ENCODE measurements around the gene UCP3.

The UCP3 gene

DNA sequence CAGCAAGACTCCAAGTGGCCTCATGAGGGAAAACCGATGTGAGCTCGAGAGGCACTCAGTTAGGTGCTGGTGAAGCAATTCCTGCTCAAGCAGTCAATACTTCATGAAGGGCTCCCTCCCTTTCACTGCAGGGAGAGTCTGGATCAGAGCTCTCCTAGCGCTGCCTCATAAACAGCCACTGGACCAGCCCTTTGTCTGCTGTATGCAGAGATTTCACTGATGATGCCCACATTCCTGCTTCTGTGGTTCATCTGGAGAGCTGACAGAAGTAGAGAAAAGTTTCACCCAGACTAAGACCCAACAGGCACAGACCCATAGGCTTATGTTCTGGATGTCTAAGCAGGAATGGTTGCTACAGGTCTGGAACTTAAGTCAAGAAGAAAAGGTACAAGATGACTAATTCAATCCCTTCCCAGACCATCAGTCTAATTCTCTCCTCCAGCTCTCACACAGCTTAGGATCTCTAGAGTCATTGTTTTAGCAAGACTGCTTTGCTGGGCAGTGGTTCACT, 30.3 kb downstream of the UCP3 start:
- in situ Hi-C loops (cut with MboI; ENCODE audit: low sequenced_read_pairs): no loop called here

- in situ Hi-C loops (cut with MboI; ENCODE audit: low sequenced_read_pairs): no loop called here
These were observed 30.9 kb downstream of the UCP3 start for GRCh38 chr11:73977856-73978519.

GRCh38 chr11:73976451-73977151, 32.3 kb downstream of the UCP3 start:
- in situ Hi-C loops (cut with MboI; ENCODE audit: low sequenced_read_pairs): no loop called here

DNA sequence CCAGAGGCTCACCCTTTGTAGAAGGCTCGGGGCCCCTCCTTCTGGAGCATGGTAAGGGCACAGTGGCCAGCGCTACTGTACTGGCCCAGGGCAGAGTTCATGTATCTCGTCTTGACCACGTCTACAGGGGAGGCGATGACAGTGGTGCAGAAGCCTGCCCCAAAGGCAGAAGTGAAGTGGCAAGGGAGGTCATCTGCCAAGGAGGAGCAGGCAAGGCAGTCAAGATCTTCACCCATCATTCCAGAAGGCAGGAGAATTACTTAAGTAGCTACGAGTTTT, 33.5 kb downstream of the UCP3 start:
- in situ Hi-C loops (cut with MboI; ENCODE audit: low sequenced_read_pairs): no loop called here

- in situ Hi-C loops (cut with MboI; ENCODE audit: low sequenced_read_pairs): no loop called here
These were observed 34.0 kb downstream of the UCP3 start for GRCh38 chr11:73974604-73975478.

DNA sequence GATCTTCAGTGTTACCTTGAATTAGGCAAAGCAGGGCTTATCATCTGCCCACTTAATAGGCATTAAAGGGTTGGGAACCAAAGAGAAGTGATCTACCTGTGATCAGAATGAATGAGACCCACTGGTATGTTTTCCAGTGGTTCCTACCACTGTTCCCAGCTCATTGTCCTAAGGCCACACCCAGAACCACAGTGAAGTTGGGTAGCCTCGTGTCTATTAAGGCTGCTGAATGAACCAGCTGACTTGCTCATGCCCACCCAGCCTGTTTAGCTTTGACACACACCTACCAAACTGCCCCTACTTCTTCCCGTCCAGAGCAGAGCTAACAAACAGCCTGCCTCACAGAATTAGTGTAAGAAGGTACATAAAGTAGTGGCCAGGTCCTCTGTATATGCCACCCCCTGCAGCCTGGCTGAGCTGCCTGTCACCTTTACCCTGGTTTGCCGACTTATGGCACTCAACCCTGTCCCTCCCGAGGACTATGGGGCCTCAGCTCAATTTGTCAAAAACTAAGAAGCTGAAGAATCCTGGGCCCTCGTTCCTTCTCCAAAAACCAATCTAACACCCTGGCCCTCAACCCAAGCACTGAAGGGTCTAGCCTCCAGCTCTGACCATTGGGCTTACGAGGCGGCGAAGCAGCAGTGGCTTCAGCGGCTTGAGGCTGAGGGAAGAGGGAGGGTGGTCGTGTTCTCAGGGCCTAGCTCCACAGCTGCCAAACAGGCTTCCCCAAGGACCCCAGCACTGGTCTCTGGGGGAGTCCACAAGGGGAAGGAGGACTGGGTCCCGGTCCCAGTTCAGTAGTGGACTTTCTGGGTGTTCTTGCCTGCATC, 36.0 kb downstream of the UCP3 start:
- in situ Hi-C loops (cut with MboI; ENCODE audit: low sequenced_read_pairs): no loop called here

DNA sequence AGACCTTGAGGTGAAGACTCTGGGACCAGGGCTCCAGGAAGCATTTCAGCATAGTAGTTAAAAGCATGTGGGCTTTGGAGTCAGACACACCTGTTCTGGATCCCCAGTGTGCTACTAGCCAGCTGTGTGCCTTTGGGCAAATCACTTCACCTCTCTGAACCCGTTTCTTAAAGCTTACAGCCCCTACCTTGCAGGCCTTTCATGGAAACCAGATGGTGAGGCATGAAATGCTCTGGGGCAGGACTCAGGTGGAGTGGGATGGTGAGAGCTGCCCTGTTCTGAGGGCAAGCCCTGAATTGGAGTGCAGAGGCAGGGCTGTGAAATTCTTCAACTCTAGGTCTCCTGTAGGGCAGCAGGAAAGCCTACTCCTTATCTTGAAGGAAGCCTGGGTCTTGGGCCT, 36.7 kb downstream of the UCP3 start:
- in situ Hi-C loops (cut with MboI; ENCODE audit: low sequenced_read_pairs): no loop called here

DNA sequence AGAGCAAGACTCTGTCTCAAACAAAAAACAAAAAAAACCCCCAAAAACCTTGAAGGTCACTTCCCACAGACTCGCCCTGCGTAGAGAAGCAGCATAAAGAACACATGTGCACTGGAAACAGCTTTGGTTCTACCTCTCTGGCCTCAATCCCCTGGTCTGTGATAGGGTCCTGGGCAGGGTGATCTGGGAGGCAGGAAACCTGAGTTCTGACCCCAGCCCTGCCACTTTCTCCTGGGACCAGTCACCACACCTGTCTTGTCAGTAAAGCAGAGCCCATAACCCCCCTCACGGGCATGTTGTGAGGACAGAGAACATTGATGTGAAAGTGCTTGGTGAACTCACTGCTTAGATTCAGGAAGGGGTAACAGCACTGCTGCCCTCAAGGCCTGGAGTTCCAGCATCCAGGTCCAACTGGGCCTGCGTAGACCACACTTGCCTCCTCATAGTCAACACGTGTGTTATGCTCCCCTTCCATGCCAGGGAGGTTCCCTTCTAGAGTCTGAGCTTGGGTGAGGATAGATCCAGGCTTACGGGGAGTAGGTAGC, 37.6 kb downstream of the UCP3 start:
- in situ Hi-C loops (cut with MboI; ENCODE audit: low sequenced_read_pairs): no loop called here

- in situ Hi-C loops (cut with MboI; ENCODE audit: low sequenced_read_pairs): no loop called here
These were observed 38.7 kb downstream of the UCP3 start for GRCh38 chr11:73969991-73970800.

GRCh38 chr11:73969091-73969490, 39.8 kb downstream of the UCP3 start:
- in situ Hi-C loops (cut with MboI; ENCODE audit: low sequenced_read_pairs): no loop called here

- in situ Hi-C loops (cut with MboI; ENCODE audit: low sequenced_read_pairs): no loop called here
These were observed 40.4 kb downstream of the UCP3 start for GRCh38 chr11:73968356-73968966.

DNA sequence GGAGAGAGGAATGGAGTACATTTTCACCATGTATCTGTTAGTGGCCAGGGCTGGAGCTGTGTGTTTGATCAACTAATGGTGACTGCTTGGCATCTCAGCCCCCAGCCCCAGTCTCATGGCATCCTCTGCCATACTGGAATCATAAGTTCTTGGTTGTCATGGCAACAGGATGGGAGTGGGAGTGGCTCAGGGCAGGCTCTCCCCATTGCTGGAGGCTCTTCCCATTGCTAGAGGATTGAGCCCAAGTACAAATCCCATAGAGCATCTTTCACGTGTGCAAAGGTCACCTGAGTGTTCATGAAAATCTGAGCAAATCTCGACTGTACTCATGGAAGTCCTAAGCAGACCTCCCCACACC, 43.1 kb downstream of the UCP3 start:
- in situ Hi-C loops (cut with MboI; ENCODE audit: low sequenced_read_pairs): no loop called here

DNA sequence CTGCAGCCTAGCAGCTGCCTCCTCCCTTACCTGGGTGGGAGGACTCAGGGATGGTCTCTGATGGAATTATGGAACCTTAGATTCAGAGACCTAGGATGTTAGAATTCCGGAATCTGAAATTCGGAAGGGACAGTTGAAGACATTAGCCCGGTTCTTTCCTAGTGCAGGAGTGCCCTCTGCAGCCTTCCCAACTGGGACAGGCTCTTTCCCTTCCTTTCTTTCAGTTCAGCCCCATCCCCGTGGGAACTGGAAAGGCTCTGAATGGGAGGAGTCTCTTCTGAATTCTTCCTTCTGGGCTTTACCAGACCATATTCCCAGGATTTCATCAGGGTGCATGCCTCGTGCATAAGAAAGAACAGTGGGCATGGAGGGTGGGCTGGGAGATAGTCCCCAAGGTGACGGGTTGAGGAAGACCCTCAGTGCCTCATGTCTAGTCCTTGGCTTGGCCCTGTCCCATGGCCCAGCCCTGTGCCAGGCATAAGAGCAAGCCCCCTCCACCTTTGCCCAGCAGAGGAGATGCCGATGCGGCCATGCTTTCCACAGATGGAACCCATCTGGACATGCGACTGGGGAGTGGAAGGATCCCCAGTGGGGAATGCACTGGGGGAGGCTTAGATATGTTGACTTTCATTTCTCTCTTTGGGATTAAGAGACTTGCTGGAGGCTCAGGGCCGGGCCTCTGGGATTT, 43.7 kb downstream of the UCP3 start:
- in situ Hi-C loops (cut with MboI; ENCODE audit: low sequenced_read_pairs): no loop called here

GRCh38 chr11:73963861-73964260, 45.0 kb downstream of the UCP3 start:
- in situ Hi-C loops (cut with MboI; ENCODE audit: low sequenced_read_pairs): no loop called here

DNA sequence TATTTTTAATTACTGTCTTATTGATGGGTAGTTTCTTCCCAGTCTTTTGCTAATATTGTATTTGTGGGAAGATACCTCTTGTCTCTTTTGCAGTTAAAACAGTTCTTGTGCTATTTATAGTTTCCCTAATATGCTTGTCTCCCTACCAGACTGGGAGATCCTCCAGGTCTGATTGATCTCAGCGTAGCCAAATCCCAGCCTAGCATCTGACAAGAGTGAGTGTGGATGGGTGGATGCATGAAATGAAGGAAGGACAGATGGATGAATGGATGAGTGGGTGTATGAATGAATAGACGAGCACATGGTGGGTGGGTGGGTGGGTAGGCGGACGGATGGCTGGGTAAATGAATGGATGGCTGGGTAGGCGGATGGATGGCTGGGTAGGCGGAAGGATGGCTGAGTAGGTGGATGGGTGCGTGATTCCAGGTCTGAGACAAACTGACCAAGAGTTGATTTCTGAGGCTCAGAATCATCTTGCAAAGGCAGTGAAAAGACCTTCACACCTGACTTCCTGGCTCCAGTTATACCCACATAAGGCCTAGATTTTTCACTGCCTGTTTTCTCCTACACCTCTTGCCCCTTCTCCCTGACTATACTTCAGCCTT, 46.7 kb downstream of the UCP3 start:
- in situ Hi-C loops (cut with MboI; ENCODE audit: low sequenced_read_pairs): no loop called here

DNA sequence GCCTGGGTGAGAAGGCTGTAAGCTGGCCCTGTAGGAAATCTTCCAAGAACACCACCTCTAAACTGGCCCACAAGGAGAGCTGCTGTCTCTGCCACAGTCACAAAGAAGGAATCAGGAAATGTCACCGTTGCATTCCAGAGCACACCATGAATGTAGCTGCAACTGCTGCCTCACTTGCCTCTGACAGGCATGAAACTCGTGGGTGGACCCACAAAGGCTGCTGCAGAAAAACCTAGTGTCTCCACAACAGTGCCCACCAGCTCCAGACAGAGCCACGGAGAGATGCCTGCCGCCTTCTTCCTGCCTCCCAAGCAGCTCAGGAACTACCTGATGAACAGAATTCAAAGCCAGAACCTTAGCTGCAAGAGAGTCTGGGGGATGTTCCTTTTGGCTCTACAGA, 47.6 kb downstream of the UCP3 start:
- in situ Hi-C loops (cut with MboI; ENCODE audit: low sequenced_read_pairs): no loop called here

DNA sequence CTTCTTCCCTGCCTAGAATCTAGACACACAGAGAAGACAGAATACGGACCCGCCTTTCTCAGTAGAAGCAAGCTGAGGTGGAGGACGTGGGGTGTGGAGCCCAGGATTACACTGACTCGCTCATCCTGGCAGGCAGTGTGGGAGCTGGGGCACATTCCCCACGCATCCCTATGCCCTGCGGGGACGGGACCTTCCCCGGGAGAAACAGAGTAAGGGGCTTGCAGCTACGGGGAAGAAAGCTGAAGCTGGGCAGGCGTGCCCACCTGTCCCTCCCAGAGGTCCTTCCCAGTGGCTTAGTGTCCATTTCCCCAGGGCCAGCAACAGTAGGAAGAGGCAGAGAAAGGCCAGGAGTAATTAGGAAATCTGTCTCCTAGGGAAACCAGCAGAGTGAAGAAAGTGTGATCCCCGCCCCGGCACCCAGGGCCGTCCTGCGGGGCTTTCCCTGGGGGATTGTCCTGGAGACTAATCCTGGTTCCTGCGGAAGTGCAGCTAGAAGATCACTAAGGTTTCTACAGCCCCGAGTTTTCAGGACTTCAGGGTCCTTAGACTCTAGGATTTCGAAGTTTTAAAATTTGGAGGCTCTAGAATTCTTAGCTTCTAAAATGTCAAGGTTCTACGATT, 50.3 kb downstream of the UCP3 start:
- in situ Hi-C loops (cut with MboI; ENCODE audit: low sequenced_read_pairs): no loop called here

Measured in HL-60/S4 treated with phorbol 12-myristate 13-acetate at 8.2 ng/mL for 4 days and 3 days (cell line).